ENCODE measurements around the gene TMEM11.
"Not testable (repeated sequence)": the region's sequence is repeated elsewhere in the genome, so short reads cannot be mapped to it uniquely, and the experiment has no call there.

Gene TMEM11

GRCh38 chr17:21210411-21211076 is 3.4 kb downstream of the TMEM11 start:
- no peak for DNase-seq

- no peak for DNase-seq
These were observed 4.3 kb downstream of the TMEM11 start for GRCh38 chr17:21209511-21210175.

GRCh38 chr17:21208352-21208751 is 5.6 kb downstream of the TMEM11 start:
- DNase-seq = no peak

DNA sequence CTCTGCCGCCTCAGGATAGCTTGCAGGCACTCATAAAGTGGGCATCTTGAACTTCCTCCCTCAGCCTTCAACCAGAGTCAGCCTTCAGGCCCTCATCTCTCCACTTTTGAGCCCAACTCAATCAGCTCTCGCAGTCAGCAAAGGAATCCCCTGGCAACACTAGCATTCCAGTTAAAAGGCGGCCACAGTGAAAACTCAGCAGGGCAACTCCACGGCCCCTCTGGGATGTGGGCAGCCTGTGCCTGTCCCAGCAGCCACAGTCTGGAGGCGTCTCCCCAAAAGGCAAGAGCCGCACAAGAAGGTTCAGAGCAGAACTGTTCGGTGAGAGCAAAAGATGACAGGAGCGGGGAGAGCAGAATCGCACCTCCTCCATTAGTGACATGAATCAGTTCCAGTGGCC is 9.0 kb downstream of the TMEM11 start:
- DNase-seq = no peak

GRCh38 chr17:21202512-21202911 is 11.4 kb downstream of the TMEM11 start:
- DNase-seq = no peak

DNA sequence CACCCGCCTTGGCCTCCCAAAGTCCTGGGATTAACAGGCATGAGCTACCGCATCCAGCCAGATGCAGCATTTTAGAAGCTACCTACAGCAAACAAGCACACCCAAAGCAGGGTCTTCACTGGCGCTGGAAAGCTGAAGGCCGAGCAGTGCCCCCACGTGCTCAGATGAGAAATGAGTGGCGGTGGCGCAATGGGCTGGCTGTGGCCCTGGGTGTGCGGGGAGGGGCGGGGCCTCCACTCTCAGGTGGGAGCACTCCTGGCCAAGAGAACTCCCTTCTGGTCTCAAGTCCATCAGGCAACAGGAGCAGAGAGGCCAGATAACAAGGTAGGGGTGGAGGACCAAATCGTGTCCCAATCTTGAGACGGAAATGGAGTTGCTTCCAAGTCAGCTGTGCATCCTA is 12.1 kb downstream of the TMEM11 start:
- no peak for DNase-seq

DNA sequence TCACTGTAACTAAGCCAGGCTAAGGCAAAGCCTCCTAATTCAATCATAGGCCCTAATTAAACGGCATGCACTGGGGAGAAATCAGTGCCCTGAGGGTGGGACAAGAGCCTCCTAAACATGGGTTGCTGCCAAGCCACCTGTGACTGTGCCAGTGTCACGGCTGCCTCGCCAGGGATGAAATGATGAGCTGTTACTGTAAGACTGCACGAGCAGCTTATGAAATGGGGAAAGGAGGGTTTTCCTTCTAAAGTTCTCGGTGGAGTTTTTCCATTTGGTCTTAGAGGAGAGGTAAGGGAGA is 12.7 kb downstream of the TMEM11 start:
- DNase-seq = no peak

- no peak for DNase-seq
These were observed 13.2 kb downstream of the TMEM11 start for GRCh38 chr17:21200590-21201297.

GRCh38 chr17:21199856-21200255 is 14.1 kb downstream of the TMEM11 start:
- DNase-seq = no peak

- no peak for DNase-seq
These were observed 14.7 kb downstream of the TMEM11 start for GRCh38 chr17:21199311-21199710.

DNA sequence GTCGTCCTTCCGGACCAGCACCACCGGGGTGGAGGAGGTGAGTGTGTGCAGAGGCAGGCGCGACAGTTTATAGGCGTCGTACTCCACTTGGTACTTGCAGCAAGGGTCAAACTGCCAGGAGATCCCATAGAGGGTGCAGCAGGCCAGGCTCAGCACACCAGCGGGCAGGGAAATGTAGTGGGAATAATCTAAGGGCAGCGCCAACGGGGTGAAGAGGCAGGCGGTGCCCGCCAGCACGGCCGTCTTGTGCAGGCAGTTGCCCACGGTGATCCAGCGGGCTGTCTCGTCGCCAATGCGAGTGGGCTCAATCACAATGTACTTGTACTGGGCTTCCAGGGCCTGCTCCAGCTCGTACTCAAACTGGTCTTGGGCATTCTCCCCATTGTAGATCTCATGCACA is 15.6 kb downstream of the TMEM11 start:
- DNase-seq = no peak

GRCh38 chr17:21196126-21196525 is 17.8 kb downstream of the TMEM11 start:
- no peak for DNase-seq

DNA sequence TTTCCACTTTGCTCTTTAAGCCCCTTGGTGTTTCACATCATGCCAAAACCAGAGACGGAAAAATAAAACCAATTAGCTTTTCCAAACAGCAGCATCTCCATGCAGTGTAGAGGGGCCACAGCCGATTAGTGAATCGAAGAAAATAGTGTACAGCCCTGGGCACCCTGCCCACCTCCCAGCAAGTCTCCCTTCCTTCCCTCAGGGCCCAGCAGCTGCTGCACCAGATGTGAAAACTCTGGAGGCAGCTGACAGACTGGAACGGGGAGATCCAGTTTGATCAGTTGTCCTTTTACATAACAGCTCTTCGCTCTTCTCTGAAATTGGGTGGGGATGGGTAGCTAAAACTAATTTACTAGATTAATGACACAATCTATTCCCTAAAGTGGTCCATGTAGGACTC is 19.3 kb downstream of the TMEM11 start:
- DNase-seq = no peak

GRCh38 chr17:21194226-21194625 is 19.7 kb downstream of the TMEM11 start:
- no peak for DNase-seq

- no peak for DNase-seq
These were observed 20.9 kb downstream of the TMEM11 start for GRCh38 chr17:21193031-21193430.

- DNase-seq = not testable (repeated sequence)
These were observed 21.5 kb downstream of the TMEM11 start for GRCh38 chr17:21192414-21192813.

GRCh38 chr17:21191698-21192097 is 22.3 kb downstream of the TMEM11 start:
- DNase-seq = no peak

- DNase-seq = no peak
These were observed 23.9 kb downstream of the TMEM11 start for GRCh38 chr17:21190078-21190477.

DNA sequence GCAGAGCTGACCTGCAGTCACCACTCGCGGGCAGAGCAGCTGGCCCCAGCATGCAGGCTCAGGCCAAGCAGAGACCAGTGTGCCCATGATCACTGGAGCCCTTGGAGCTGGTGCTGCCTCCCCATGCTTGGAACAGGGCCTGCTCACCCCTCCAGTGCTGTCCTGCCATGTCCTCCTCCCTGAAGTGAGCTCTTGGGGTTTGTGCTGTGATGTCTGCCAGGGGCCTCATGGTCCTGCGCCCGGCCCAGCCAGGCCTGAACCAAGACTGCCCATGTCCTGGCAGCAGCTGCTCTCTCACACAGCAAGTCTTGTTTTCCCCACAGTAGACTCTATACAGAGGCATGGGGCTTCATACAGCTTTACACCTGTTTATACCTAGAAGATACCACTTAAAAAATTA is 24.6 kb downstream of the TMEM11 start:
- no peak for DNase-seq

DNA sequence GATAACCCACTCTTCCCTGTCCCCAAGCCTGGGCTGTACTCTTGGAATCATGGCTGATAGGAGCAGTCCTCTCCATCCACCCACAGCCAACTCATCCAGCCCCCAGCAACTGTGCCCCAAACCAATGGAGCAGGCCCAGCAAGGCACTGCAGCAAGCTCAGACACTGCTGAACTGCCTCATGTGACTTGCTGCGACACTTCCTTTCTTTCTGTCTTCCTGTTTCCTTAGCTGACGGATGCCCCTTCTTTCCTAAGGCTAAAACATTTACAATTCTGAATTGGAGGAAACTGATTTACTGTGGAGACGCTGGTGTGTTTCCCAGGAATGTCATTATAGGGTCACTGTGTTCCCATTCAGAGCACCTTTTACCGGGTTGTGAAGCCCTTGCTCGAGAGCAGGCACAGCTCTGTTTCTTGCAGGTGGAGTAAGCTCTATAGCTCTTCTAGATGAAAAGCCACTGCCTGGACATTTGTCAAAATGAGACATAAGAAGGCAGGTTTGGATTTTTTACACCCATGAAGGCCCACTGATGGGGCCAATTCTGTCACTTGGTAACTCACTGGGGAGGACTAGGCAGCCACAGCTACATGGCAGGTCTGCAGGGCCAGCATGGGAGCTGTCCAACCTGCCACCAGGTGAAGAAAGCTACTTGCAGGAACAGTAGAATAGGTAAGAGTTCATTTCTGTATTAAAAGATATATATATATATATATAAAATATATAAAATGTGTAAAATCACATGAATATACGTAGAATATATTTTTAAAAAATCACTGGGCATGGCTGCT is 27.4 kb downstream of the TMEM11 start:
- no peak for DNase-seq

DNA sequence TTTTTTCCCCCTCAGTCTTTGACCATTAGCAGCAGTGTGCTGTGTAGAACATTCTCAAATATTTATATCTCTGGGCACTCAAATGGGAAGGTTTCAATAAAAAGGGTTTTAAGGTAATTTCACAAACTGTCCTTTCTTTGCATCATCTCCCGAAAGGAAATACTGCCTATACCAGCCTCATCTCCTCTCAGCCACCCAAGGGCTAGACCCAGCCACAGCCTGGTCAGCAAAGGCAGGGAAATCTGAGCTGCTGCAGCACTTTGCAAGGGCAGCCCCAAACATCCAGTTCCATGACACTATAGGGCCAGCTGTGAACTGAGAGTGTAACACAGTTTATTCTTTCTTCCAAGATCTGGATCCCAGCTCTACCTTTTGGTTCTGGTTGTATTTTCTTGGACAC is 28.9 kb downstream of the TMEM11 start:
- no peak for DNase-seq

DNA sequence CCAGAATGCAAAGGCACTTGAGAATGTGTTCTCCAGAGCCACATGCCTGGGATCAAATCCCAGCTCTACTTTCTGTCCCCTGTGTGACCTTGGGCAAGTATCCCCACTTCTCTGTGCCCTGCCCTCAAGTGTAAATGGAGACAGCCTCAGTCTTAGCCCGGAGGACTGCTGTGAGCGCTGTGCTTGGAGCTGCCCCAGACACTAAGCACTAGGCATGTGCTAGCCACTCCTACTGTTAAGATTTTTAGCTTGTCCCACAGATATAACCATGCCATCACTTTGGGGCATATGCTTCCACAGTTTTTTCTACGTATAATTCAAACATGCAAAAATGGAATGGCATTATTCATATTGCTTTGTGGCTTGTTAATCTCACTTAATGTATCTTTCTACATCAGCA is 29.4 kb downstream of the TMEM11 start:
- DNase-seq = no peak

GRCh38 chr17:21183468-21183867 is 30.5 kb downstream of the TMEM11 start:
- DNase-seq = no peak

Data from activated naive CD4-positive, alpha-beta T cell treated with Interleukin-2 at 50 U/mL for 16 hours (primary cell).